ENCODE data around the gene GUCY1B1.

- TF ChIP-seq MAX (IDR thresholded peaks at IDR 0.05; ENCODE audit: low read depth) (peak; percentile 97), CTCF (IDR thresholded peaks at IDR 0.05) (peak; percentile 43), SMC3 (IDR thresholded peaks at IDR 0.05; ENCODE audit: low read depth, low read length) (no peak; the same call in 1 of the 2 replicates), EZH2phosphoT487 (IDR thresholded peaks at IDR 0.05; ENCODE audit: borderline replicate concordance, low read depth) (no peak), NFIC (IDR thresholded peaks at IDR 0.05; ENCODE audit: borderline replicate concordance) (no peak), FOXM1 (IDR thresholded peaks at IDR 0.05; ENCODE audit: low read depth) (no peak), FOXJ3 (CRISPR knock-in tag; IDR thresholded peaks at IDR 0.05) (peak; percentile 20; the same call in 1 of the 2 replicates), TEAD4 (IDR thresholded peaks at IDR 0.05; ENCODE audit: borderline replicate concordance, insufficient read depth) (no peak)
These were observed at the start of gene GUCY1B1 for GRCh38 chr4:155758481-155759371.

Data from SK-N-SH (cell line).